NCI-H1048 (cell line): ENCODE results near the gene BRINP1.

ENCODE experiments used
- DNase-seq: peaks from one replicate; lab custom pipeline; 2025; lab: John Stamatoyannopoulos, UW

Gene BRINP1

DNA sequence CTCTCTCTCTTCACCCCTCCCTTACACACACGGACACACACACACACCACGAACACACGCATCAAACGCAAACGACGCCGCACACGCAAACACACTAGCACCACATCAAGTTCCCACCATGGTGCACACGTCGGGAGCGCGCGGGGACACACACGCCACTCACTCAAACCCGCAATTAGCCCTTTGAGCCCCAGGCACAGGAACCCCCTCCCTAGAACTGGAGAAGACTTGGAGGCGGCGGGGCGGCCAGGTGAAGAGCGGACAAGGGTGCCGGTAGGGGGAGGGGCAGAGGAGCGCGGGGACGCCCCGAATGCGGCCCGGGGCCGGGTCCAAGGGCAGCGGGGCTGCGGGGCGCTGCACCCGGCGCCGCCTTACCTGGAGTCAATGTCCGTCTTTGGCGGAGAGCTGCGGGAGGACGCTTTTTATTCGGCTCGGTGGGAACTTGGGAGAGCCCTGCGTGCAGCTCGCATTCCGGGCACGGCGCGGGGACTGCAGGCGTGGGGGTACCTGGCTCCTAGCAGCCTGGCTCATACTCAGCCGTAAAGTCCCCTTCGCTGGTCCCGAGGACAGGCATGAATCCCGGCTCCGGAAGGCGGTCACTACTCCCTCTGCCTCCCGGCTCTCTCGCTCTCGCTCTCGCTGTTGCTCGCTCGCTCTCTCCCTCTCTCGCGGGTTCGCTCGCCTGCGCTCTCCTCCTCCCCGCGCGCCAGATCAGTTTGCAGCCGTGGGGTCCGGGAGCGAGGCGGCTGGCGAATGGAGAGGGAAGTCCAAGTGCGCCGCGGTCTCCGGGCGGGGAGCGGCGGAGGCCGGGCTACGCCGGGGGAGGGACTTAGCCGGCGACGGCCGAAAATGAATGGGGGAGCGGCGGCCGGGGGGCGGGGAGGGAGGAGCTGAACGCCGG is at the start of gene BRINP1:
Gene BRINP1, minus strand, starts transcription at position 755 of the 901 bp plus-strand sequence. CDS start 56,080 bp downstream, outside the sequence.
- no peak for DNase-seq

- no peak for DNase-seq
Measured at GRCh38 chr9:119418721-119419120, 49.5 kb upstream of the BRINP1 start.

GRCh38 chr9:119416793-119417192 is 47.6 kb upstream of the BRINP1 start:
- DNase-seq, result no peak

- no peak for DNase-seq
Measured at GRCh38 chr9:119412399-119412798, 43.2 kb upstream of the BRINP1 start.

- DNase-seq, result no peak
Measured at GRCh38 chr9:119409552-119409951, 40.3 kb upstream of the BRINP1 start.

DNA sequence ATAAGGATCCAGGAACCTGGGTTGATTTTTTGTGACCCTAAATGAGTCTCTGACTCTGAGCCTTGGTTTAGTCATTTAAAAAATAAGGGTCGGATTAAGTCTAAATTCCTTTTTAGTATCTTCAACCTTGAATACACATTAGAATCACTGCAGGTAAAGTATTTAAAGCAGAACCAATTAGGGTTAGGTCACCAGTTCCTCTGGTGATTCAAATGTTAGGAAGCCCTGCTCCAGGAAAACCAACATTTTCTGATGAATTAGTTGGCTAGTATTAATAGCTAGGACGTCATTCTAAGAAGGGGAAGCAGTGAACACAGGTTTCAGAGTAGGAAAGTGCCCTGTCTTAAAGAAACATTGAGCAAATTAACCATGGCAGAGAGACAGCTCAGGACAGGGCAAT is 31.4 kb upstream of the BRINP1 start:
- no peak for DNase-seq

GRCh38 chr9:119398350-119398749 is 29.1 kb upstream of the BRINP1 start:
- no peak for DNase-seq

- DNase-seq, result no peak
Measured at GRCh38 chr9:119391878-119392277, 22.6 kb upstream of the BRINP1 start.

GRCh38 chr9:119375892-119376291 is 6.7 kb upstream of the BRINP1 start:
- DNase-seq, result peak; percentile 28

GRCh38 chr9:119372951-119373350 is 3.7 kb upstream of the BRINP1 start:
- DNase-seq, result no peak

GRCh38 chr9:119370816-119371215 is 1.6 kb upstream of the BRINP1 start:
- DNase-seq, result no peak

DNA sequence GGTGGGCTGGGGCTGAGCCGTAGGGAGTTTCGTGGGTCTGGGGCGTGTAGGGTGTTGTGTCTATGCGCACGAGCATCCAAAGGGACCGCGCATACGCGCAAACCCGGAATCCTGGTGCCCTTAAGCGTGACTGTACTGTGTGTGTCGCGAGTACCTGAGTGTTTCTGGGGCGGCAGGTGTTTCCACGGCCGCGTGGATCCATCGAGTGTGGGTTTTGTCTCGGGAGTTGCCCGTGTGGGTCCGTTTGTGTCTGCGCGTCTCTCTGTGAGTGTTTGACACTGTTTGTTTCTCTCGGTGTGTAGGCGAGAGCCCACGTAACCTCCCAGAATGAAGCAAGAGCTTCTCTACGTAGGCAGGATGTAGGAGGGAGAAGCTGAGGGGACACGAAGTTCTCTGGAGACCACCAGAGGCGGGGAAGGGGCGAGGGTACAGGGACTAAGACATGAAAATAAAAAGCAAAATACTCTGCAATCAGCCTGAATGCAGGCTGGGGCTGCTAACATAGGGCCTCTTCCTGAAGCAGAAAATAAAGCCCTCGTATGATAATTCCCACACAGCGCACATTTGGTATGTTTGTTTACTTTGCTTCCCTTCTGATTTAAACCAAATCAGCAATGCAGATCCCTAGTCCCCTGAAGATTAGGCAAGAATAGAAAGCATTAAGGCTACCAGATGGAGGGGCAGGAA is 588 bp upstream of the BRINP1 start:
- no peak for DNase-seq

DNA sequence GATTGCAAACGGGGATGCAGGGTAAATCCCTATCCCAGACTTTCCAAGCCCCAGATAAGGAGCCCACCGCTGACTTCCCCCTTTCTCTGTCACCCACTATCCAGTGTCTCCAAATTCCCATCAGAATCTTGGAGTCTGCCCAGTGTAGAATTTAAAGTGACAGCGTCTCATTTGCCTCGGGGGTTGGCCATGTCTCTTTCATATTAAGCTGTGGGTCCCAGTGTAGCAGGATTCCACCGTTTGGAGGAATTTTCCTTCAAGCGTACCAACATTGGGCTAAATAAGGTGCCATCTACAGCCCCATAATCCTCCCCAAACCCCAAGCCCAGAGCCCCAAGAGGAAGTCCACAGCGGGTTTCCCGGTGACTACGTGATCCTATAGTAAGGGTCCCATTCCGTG is 1.1 kb downstream of the BRINP1 start:
- DNase-seq, result no peak

- no peak for DNase-seq
Measured at GRCh38 chr9:119367683-119368075, 1.6 kb downstream of the BRINP1 start.

DNA sequence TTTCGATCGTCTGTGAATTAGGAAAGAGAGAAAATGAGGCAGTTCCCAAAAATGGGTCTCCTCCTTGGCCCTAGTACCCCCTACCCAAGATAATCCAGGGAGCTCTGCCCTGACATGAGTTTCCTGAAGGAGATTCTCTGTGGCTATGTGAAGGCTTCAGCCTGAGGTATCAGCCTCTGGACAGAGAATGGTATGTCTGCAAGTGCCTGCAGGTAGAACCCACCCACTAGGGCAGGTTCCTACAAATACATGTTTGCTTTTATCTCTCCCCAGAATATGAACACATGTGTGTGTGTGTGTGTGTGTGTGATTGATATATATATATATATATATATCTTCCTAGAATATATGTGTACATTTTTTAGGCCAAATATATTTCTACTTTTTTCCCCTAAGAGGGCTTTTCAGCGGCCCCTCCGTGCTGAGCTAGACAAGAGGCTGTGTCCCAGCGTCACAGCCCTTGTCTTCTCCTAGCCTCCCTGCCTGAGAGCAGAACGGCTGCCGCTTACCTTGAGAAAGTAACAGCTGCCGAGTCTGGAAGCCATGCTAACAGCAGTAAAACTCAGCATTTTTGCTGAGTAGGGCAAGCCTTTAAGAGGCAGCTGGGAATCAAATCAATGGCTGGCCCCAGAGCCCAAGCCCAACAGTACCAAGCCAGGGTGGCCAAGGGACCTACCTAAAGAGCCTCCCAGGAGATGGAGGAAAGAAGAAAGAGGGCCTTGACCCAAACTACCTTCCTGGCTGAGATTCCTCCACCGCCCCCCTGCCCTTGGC is 2.1 kb downstream of the BRINP1 start:
- no peak for DNase-seq

- no peak for DNase-seq
Measured at GRCh38 chr9:119365291-119366027, 3.8 kb downstream of the BRINP1 start.

DNA sequence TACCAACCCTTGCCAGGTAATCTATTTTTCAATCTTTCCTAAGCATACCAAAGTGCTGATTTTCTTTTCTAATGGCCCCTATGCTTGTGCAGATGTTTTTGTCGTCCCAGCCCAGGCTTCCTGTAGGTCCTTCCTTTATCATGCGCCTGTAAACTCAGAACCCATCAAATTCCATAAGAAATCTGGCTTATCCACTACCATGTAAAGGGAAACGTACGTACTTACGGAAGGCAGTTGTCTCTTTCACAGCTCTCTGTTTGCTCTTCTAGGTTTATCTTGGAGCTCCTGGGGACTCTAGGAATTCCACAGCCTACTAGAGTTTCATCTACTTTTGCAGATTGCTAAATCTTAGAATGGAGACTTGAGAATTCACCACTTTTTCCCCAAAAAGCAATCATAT is 9.0 kb downstream of the BRINP1 start:
- DNase-seq, result no peak

- no peak for DNase-seq
Measured at GRCh38 chr9:119357336-119358096, 11.7 kb downstream of the BRINP1 start.

DNA sequence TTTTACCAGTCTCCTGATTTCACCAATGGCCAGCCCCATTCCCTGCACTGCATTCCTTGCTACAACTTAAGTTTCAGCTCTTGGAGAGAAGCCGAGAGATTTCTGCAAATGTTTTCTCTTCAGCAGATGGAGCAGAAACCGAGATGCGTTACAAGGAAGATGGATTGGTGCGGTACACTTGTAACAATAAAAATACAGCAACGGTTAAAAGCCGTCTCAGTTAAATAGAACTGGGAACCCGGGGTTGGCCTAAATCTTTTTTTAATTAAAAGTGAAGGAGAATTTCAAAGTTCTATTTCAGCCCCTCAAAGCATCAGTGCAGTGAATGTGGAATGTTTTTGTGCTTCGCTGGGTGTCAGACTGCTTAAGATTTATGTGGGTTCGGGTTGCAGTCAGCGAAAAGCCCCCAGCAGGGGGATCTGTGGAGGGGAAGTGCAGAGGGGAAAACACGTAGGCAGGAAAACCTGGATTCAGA is 19.8 kb downstream of the BRINP1 start:
- no peak for DNase-seq

- DNase-seq, result no peak
Measured at GRCh38 chr9:119343059-119343990, 25.9 kb downstream of the BRINP1 start.
